ENCODE data around the gene ZNF485.
A peak's percentile ranks its signal among the peaks of the same experiment; 100 is the strongest.
"Not testable (repeated sequence)": the region's sequence is repeated elsewhere in the genome, so short reads cannot be mapped to it uniquely, and the experiment has no call there.

The ZNF485 gene

DNA sequence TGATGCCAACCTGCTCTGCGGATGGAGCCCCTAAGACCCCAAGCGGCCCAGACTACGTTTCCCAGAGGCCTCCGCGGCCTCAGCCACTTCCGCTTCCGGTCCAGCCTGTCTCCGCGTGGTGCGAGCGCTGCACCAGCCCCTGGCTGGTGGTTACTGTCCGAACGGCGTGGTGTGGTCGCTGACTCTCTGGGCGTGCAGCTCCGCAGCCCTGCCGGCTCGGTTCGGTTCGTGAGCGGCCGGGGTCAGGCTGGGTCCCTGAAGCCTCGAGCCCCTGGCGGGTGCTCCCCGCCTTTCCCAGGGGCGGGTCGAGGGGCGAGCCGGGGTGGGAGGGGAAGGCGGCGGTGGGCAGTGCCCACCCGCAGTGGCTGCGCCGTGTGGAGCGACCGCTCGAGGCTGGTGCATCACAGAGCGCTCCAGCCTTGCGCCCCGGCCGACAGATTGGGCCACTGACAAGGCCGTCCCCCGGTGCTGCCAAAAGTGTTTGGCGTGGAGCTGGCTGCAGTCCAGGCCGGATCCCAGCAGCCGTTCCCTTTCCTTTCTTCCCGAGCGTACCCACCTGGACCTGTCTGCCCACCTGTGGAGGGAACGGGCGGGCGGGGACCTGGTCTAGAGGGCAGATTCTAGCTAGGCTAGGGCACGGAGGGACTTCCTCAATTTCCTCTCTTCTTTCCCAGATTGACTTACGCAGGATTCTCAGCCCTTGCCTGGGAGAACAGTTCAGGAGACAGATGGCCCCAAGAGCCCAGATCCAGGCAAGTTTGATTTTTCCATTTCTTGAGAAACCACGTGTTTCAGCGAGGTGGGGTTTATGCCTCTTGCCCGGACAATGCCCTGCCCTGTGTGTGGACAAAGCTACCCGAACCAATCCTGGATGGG is at the start of gene ZNF485:
ZNF485 (plus strand) TSS at position 116 of the 876 bp plus-strand sequence; CDS start at position 729, 613 bp downstream.
- peak; percentile 52 for DNase-seq

DNA sequence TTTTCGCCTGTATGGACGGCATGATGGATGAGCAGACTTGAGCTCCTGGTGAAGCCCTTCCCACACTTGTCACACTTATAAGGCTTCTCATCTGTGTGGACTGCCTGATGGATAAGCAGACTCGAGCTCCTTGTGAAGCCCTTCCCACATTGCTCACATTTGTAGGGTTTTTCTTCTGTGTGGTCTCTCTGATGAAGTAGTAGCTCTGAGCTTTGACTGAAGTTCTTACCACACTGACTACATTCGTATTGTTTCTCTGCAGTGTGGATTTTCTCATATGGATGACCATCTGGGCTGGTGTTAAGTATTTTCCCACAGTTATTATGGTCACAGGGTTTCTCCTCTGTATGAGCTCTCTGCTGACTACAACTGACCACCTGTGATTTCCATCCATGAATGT is 49.0 kb upstream of the ZNF485 start:
- DNase-seq = no peak

GRCh38 chr10:43569681-43570080 is 36.6 kb upstream of the ZNF485 start:
- DNase-seq = no peak

GRCh38 chr10:43570971-43571370 is 35.3 kb upstream of the ZNF485 start:
- DNase-seq = no peak

DNA sequence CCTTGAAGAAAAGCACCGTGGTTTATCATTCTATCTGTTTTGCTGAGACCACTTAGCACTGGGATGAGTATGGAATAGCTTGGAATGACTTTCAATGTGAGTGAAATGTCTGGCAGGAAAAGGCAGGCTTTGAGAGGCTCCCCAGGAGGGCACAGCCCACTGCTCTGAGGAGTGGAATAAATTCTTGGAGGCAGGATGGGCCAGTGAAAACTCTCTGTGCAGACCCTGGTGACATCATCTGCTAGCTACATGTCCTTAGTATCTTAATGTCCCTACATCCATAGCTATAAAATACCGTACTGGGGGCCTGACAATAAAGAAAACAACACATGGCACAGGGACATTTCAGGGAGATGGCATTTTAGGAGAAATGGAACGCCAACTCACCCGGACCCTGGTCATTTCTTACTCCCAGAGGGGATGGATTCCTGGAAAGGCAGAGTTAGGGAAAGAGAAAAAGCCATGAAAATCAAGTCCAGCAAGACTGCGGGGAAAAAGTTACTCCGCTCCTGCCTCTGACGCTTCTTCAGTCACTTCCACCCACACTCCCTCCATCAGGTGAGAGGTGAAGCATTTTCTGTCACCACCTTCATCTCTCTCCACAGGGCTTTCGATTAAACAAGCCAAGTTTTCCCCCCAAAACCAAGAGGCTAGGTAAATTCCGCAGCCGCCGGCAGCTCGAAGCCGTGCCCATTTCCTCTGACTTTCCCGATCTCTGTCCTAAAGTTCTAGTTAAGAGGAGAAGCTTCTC is 32.8 kb upstream of the ZNF485 start:
- DNase-seq = no peak

GRCh38 chr10:43574001-43574892 is 32.0 kb upstream of the ZNF485 start, which contains the start of gene ZNF239:
Gene ZNF239 (minus strand): TSS chr10:43574616. CDS start chr10:43558079, 16,537 bp downstream.
- peak; percentile 64 for DNase-seq

DNA sequence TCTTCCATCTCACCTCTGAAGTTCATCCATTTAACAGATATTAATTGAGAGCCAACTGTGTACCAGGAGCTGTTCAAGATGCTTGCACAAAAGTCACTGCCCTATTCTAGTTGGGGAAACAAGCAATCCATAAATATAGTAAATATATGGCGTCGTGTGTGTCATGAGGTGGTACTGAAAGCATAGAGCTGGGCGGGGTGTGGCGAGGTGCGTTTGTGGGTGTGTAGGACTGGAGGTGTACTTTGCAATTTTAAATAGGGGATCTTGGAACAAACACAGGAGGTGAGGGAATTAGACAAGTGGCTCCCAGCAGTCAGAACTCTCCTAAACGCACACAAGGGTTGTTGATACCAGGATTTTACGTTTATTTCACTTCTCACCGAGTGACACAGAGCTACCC is 31.3 kb upstream of the ZNF485 start:
- DNase-seq = no peak

DNA sequence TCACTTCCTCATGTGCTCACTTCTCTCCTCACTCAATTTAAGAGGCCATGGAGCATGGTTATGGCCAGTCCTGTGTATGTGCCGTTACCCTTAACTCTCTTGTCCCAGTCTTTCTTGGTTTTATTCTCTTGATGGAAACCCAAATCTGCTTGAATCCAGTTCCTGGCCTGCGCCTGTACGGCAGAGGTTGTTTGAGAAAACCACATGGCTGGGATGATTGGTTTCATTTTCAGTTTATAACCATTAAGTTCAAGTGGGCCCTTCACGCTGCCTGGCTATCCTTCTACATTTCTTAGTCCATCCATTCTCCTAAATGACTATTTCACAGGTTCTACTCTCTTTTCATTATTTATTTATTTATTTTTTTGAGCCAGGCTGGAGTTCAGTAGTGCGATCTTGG is 30.2 kb upstream of the ZNF485 start:
- no peak for DNase-seq

DNA sequence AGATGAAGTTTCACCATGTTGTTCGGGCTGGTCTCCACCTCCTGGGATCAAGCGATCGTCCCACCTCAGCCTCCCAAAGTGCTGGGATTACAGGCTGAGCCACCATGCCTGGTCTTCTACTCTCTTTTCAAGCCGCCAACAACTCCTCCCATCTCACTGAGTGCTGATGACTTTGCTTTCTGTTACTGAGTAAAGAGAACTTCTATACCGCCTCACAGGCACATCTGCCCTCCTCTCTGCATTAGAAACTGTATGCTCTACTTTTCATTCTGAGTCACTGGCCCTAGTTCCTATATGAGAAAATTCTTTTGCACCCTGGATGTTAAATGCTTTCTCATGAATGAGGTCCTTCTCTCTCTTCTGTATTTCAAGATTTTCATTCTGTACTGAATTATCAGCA is 29.7 kb upstream of the ZNF485 start:
- no peak for DNase-seq

GRCh38 chr10:43584051-43584450 is 22.2 kb upstream of the ZNF485 start:
- DNase-seq = no peak

GRCh38 chr10:43585046-43585445 is 21.2 kb upstream of the ZNF485 start:
- no peak for DNase-seq

- DNase-seq = no peak
Observed at GRCh38 chr10:43585981-43586729, 20.1 kb upstream of the ZNF485 start.

DNA sequence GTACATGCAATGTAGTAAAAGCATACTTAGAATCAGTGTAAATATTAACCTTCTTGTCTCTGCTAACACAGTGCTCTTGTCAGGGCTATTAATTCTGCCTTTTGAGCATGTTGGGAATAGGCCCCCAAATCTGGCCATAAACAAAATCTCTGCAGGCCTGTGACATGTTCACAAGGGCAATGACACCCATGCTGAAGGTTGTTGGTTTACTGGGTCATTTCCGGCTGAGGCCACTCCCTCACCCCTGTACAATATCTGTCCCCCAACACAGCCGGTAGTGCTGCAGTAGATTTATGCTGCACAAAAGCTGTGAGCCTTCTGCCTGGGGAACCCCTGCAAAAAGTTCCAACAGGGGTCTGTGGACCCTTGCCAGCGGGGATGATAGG is 19.5 kb upstream of the ZNF485 start:
- not testable (repeated sequence) for DNase-seq

DNA sequence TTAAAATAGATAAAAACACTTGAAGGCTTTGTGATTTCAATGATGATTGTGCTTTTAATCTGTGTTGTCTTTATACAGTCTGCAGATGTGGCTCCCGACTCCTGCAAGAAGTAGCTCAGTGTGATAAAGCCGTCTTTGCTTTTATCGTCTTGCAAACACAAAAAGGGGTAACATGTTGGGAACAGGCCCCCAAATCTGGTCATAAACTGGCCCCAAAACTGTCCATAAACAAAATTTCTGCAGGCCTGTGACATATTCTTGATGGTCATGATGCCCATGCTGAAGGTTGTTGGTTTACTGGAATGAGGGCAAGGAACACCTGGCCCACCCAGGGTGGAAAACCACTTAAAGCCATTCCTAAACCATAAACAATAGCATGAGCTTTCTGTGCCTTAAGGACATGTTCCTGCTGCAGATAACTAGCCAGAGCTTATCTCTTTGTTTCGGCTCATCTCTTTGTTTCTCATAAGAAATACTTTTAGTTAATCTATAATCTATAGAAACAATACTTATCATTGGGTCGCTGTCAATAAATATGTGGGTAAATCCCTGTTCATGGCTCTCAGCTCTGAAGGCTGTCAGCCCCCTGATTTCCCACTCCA is 14.8 kb upstream of the ZNF485 start:
- no peak for DNase-seq

- DNase-seq = peak; percentile 71
Observed at GRCh38 chr10:43594944-43595589, 11.2 kb upstream of the ZNF485 start.

- peak; percentile 16 for DNase-seq
Observed at GRCh38 chr10:43595739-43596298, 10.4 kb upstream of the ZNF485 start.

DNA sequence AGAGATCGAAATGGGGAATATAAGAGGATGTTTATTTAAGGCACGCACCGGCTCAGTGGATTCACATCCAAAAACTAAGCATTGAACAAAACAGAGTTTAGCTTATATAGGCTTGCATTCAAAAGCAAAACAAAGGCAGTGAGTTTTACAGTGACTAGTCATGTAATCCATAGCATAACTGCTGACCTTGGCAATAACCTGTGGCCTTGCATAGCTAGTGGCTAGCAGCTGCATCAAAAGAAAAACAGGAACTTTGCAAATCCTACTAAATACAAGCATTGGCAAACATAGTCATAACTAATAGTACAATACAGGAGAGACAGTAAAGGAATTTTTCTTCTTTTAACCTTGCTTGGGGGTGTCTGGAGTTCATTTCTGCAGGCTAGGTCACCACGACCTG is 9.7 kb upstream of the ZNF485 start:
- peak; percentile 35 for DNase-seq

DNA sequence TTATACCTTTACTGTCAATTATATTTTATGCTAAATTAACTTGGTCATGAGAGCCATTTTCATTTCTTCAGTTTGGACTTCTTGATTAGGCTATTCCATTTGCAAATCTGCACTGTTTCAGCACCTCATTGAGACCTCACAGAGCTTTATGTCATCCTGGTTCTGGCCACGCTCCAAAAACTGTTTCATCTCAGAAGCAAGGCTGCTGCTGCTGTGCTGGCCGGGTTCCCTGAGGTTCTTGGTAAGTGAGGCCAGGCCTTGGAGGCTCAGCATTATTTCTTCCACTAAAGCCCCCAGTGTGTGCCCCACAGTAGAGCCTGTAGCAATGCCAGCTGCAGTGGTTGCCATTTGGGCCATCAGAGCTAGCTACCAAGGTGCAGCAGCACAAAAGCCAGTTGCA is 7.8 kb upstream of the ZNF485 start:
- no peak for DNase-seq

DNA sequence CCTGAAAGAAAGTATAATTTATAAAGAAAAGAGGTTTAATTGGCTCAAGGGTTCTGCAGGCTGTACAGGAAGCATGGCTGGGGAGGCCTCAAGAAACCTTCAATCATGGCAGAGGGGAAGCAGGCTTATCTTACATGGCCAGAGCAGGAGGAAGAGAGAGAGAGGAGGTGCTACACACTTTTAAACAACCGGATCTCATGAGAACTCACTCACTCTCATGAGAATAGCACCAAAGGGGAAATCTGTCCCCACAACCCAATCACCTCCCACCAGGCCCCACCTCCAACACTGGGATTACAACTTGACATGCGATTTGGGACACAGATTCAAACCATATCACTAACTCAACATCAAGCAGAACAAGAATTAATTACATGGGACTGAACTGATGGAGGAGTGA is 6.9 kb upstream of the ZNF485 start:
- DNase-seq = no peak

DNA sequence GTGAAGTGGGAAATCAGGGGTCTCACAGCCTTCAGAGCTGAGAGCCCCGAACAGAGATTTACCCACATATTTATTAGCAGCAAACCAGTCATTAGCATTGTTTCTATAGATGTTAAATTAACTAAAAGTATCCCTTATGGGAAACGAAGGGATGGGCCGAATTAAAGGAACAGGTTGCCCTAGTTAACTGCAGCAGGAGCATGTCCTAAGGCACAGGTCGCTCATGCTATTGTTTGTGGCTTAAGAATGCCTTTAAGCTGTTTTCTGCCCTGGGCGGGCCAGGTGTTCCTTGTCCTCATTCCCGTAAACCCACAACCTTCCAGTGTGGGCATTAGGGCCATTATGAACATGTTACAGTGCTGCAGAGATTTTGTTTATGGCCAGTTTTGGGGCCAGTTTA is 4.7 kb upstream of the ZNF485 start:
- DNase-seq = not testable (repeated sequence)

- no peak for DNase-seq
Observed at GRCh38 chr10:43605850-43606322, 352 bp upstream of the ZNF485 start.
